H9 (cell line): ENCODE data around the gene RXRB. TPM values are rescaled to one million over a fixed set of nuclear protein-coding genes. Genes with fewer than 3 reads are reported as not detected.

ENCODE experiments used
- DNase-seq: peaks from one replicate; pipeline ENCODE4 v3.0.0-alpha.2; 2017
- H2AFZ ChIP-seq: one replicate; pipeline ENCODE4 v1.6.1; 2013; ENCODE audit warnings: mild to moderate bottlenecking, low read length, control low read depth, moderate library complexity
- H2AK5ac ChIP-seq: 2 replicates; pipeline ENCODE4 v1.6.1; 2013; ENCODE audit warnings: low read length, control low read depth, mixed read lengths; ENCODE audit not compliant: insufficient read length
- H2BK120ac ChIP-seq: one replicate; pipeline ENCODE4 v1.6.1; 2013; ENCODE audit warnings: low read depth, mild to moderate bottlenecking, low read length, control low read depth, inconsistent platforms; ENCODE audit not compliant: poor library complexity, severe bottlenecking
- H2BK12ac ChIP-seq: 2 replicates; pipeline ENCODE4 v1.6.1; 2013; ENCODE audit warnings: low read length, control low read depth, mixed read lengths, low read depth; ENCODE audit not compliant: insufficient read length
- H2BK15ac ChIP-seq: 2 replicates; pipeline ENCODE4 v1.6.1; 2013; ENCODE audit warnings: low read depth, low read length, control low read depth
- H2BK20ac ChIP-seq: one replicate; pipeline ENCODE4 v1.6.1; 2013; ENCODE audit warnings: low read depth, mild to moderate bottlenecking, low read length, control low read depth, inconsistent platforms; ENCODE audit not compliant: poor library complexity, severe bottlenecking
- H2BK5ac ChIP-seq: 2 replicates; pipeline ENCODE4 v1.6.1; 2013; ENCODE audit warnings: low read length, control low read depth, mixed read lengths; ENCODE audit not compliant: insufficient read length
- H3K14ac ChIP-seq: 2 replicates; pipeline ENCODE4 v1.6.1; 2013; ENCODE audit warnings: low read length, control low read depth; ENCODE audit not compliant: insufficient read depth
- H3K18ac ChIP-seq: 2 replicates; pipeline ENCODE4 v1.6.1; 2013; ENCODE audit warnings: low read depth, mild to moderate bottlenecking, mixed read lengths, low read length, control low read depth; ENCODE audit not compliant: insufficient read length
- H3K23ac ChIP-seq: 2 replicates; pipeline ENCODE4 v1.6.1; 2013; ENCODE audit warnings: low read length, control low read depth, mixed read lengths, low read depth; ENCODE audit not compliant: insufficient read length
- H3K23me2 ChIP-seq: 2 replicates; pipeline ENCODE4 v1.6.1; 2013; ENCODE audit warnings: low read depth, mild to moderate bottlenecking, mixed read lengths, low read length, control low read depth; ENCODE audit not compliant: insufficient read length, poor library complexity, severe bottlenecking
- H3K27ac ChIP-seq: 2 replicates; pipeline ENCODE4 v1.5.1; 2013; ENCODE audit warnings: low read length, control low read depth, mixed read lengths, low read depth; ENCODE audit not compliant: insufficient read length
- H3K27me3 ChIP-seq: 2 replicates; pipeline ENCODE4 v1.6.1; 2013; ENCODE audit warnings: low read length, control low read depth, inconsistent platforms; ENCODE audit not compliant: insufficient read depth
- H3K4ac ChIP-seq: 2 replicates; pipeline ENCODE4 v1.6.1; 2013; ENCODE audit warnings: low read depth, mild to moderate bottlenecking, control low read depth, inconsistent platforms, low read length, moderate library complexity
- H3K4me1 ChIP-seq: 2 replicates; pipeline ENCODE4 v1.6.1; 2013; ENCODE audit warnings: low read length, control low read depth, inconsistent platforms; ENCODE audit not compliant: insufficient read depth
- H3K4me2 ChIP-seq: 2 replicates; pipeline ENCODE4 v1.6.1; 2013; ENCODE audit warnings: low read length, control low read depth, mixed read lengths; ENCODE audit not compliant: insufficient read length, insufficient read depth
- H3K56ac ChIP-seq: 2 replicates; pipeline ENCODE4 v1.6.1; 2013; ENCODE audit warnings: low read depth, mild to moderate bottlenecking, mixed read lengths, low read length, control low read depth; ENCODE audit not compliant: insufficient read length
- H3K79me1 ChIP-seq: 2 replicates; pipeline ENCODE4 v1.6.1; 2013; ENCODE audit warnings: low read depth, mild to moderate bottlenecking, moderate library complexity, low read length, control low read depth, inconsistent platforms; ENCODE audit not compliant: insufficient read depth, poor library complexity, severe bottlenecking
- H3K79me2 ChIP-seq: 2 replicates; pipeline ENCODE4 v1.6.1; 2013; ENCODE audit warnings: low read length, control low read depth, inconsistent platforms; ENCODE audit not compliant: insufficient read depth
- H3K9ac ChIP-seq: 2 replicates; pipeline ENCODE4 v1.6.1; 2013; ENCODE audit warnings: low read length, control low read depth, mixed read lengths; ENCODE audit not compliant: insufficient read length; ENCODE audit errors: extremely low read depth
- H3K9me3 ChIP-seq: one replicate; pipeline ENCODE4 v1.6.1; 2013; ENCODE audit warnings: low read depth, low read length, inconsistent platforms; ENCODE audit not compliant: control insufficient read depth
- H3T11ph ChIP-seq: one replicate; pipeline ENCODE4 v1.6.1; 2013; ENCODE audit warnings: mild to moderate bottlenecking, low read length, control low read depth, inconsistent platforms
- H4K20me1 ChIP-seq: one replicate; pipeline ENCODE4 v1.6.1; 2013; ENCODE audit not compliant: control insufficient read depth, insufficient read length, insufficient read depth
- H4K5ac ChIP-seq: 2 replicates; pipeline ENCODE4 v1.6.1; 2013; ENCODE audit warnings: low read depth, mild to moderate bottlenecking, mixed read lengths, low read length, control low read depth; ENCODE audit not compliant: insufficient read length
- H4K8ac ChIP-seq: replicated peaks from 2 replicates; pipeline ENCODE4 v1.6.1; 2013; ENCODE audit warnings: low read length, control low read depth, mixed read lengths, low read depth; ENCODE audit not compliant: insufficient read length
- H4K91ac ChIP-seq: 2 replicates; pipeline ENCODE4 v1.6.1; 2013; ENCODE audit warnings: low read depth, mild to moderate bottlenecking, moderate library complexity, mixed read lengths, low read length, control low read depth; ENCODE audit not compliant: insufficient read length
- H3K27ac Mint-ChIP-seq, 3 experiments: 2 replicates in 2 of 3; 3 replicates in 1 of 3; pipeline ENCODE4 v1.8.0; 2020 to 2021; ENCODE audit warnings: mixed read lengths in 3 of 3, mild to moderate bottlenecking in 1 of 3, moderate library complexity in 1 of 3
- H3K27me3 Mint-ChIP-seq: 2 replicates; pipeline ENCODE4 v1.8.0; 2021; ENCODE audit warnings: low read depth, mild to moderate bottlenecking, moderate library complexity, mixed read lengths
- H3K36me3 Mint-ChIP-seq, 3 experiments: 2 replicates in 2 of 3; 3 replicates in 1 of 3; pipeline ENCODE4 v1.8.0; 2020 to 2021; ENCODE audit warnings: low read depth in 3 of 3, mixed read lengths in 3 of 3; ENCODE audit not compliant: insufficient read depth in 1 of 3
- H3K4me1 Mint-ChIP-seq, 2 experiments: 2 replicates each; pipeline ENCODE4 v1.8.0; 2020; ENCODE audit warnings: mixed read lengths in 2 of 2
- H3K4me3 Mint-ChIP-seq, 2 experiments: 2 replicates in 1 of 2; 3 replicates in 1 of 2; pipeline ENCODE4 v1.8.0; 2020 to 2021; ENCODE audit warnings: mild to moderate bottlenecking in 2 of 2, mixed read lengths in 2 of 2, moderate library complexity in 1 of 2
- H3K9me3 Mint-ChIP-seq, 2 experiments: 2 replicates in 1 of 2; 3 replicates in 1 of 2; pipeline ENCODE4 v1.8.0; 2020; ENCODE audit warnings: mild to moderate bottlenecking in 2 of 2, mixed read lengths in 2 of 2, moderate library complexity in 1 of 2
- WGBS: extraction: QIAGEN DNeasy Blood & Tissue Kit; methylation state at CpG from one replicate; pipeline ENCODE4 v1.1.7; 2013; ENCODE audit warnings: missing lambda C conversion rate, low lambda C conversion rate, mixed read lengths; ENCODE audit not compliant: insufficient read length; ENCODE audit errors: extremely low coverage; 5-methylcytosine and 5-hydroxymethylcytosine counted together
- total RNA-seq: library from RNA; stranded (reverse); gene quantifications from 2 replicates; pipeline ENCODE4 v1.2.1, GENCODE V29; 2021
- TF ChIP-seq, protein P1 (sequence below): fragments of 200-600 bp; sonication (generic); conservative IDR thresholded peaks from 3 replicates; pipeline ENCODE4 v1.8.0; 2021; ENCODE audit warnings: antibody characterized with exemption, mild to moderate bottlenecking

The RXRB gene
- total RNA-seq, 1 experiment from 2014 or later = 14.8 TPM

DNA sequence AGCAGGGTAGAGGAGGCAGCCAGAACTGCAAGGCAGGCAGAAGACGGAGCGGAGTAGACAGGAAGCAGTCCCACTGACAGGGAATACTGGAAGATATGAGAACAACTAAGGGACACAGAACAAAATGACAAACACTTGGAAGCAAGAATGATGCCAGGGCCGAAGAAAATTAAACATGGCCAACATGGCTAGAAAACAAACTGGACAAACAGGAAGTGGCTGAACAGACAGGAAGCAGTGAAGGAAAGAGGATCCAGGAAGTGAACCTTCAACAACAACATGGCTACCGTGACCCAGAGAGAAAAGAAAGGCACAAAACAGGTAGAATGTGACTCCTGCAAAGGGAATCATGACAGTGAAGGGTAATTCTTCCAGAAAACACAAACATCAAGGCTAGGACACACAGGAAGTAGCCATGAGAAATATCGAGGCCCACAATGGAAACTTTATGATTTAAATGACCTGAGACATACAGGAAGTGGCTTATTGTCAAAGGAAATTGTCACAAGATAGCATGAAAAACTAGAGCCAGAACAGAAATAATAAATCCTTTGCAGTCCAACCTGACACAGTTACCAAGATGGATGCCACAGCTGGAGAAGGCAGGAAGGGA is 17.3 kb downstream of the RXRB start:
- H3K4ac ChIP-seq = no peak overlapping the region
- H3K79me2 ChIP-seq = no peaks in the 10 kb centered on the region
- no peak overlapping the region for H2BK12ac ChIP-seq
- no peaks in the 10 kb centered on the region; the same call in 1 of the 2 replicates for H3K4me1 ChIP-seq
- H2BK5ac ChIP-seq = no peak overlapping the region
- H3K14ac ChIP-seq = no peak overlapping the region; the same call in 1 of the 2 replicates
- H3K27ac Mint-ChIP-seq = no peak overlapping the region
- H3K4me3 Mint-ChIP-seq = no peak overlapping the region
- no peak overlapping the region for H2BK20ac ChIP-seq
- peaks cover 3 to 12% of the 10 kb centered on the region in 2 experiments for H3K4me1 Mint-ChIP-seq
- H2BK120ac ChIP-seq = no peak overlapping the region
- no peak overlapping the region for H2AFZ ChIP-seq
- H3T11ph ChIP-seq = no peak overlapping the region
- no peak overlapping the region for H3K56ac ChIP-seq
- H3K23me2 ChIP-seq = no peaks in the 10 kb centered on the region
- DNase-seq = no peak
- no peak overlapping the region for H2AK5ac ChIP-seq
- H3K4me2 ChIP-seq = no peak overlapping the region
- H3K18ac ChIP-seq = no peak overlapping the region
- no peak overlapping the region for H3K9ac ChIP-seq
- H3K9me3 Mint-ChIP-seq = no peaks in the 10 kb centered on the region; a peak in 1 of 5 replicates
- TF ChIP-seq, protein P1, sequence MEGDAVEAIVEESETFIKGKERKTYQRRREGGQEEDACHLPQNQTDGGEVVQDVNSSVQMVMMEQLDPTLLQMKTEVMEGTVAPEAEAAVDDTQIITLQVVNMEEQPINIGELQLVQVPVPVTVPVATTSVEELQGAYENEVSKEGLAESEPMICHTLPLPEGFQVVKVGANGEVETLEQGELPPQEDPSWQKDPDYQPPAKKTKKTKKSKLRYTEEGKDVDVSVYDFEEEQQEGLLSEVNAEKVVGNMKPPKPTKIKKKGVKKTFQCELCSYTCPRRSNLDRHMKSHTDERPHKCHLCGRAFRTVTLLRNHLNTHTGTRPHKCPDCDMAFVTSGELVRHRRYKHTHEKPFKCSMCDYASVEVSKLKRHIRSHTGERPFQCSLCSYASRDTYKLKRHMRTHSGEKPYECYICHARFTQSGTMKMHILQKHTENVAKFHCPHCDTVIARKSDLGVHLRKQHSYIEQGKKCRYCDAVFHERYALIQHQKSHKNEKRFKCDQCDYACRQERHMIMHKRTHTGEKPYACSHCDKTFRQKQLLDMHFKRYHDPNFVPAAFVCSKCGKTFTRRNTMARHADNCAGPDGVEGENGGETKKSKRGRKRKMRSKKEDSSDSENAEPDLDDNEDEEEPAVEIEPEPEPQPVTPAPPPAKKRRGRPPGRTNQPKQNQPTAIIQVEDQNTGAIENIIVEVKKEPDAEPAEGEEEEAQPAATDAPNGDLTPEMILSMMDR = no peak
- H3K27ac ChIP-seq = no peak overlapping the region
- peaks cover 44% of the 10 kb centered on the region for H3K27me3 Mint-ChIP-seq
- no peaks in the 10 kb centered on the region for H4K20me1 ChIP-seq
- no peak overlapping the region for H4K8ac ChIP-seq
- no peak overlapping the region for H2BK15ac ChIP-seq
- H3K27me3 ChIP-seq = no peaks in the 10 kb centered on the region; the same call in 1 of the 2 replicates
- H4K91ac ChIP-seq = no peak overlapping the region
- no peaks in the 10 kb centered on the region for H3K9me3 ChIP-seq
- no peaks in the 10 kb centered on the region for H3K79me1 ChIP-seq
- H3K23ac ChIP-seq = no peak overlapping the region
- peaks cover 0 to 2% (median 0%) of the 10 kb centered on the region in 3 experiments; a peak in 3 of 7 replicates for H3K36me3 Mint-ChIP-seq
- H4K5ac ChIP-seq = no peak overlapping the region
- WGBS = no CpG with 5 or more reads among the region's 5 CpGs
